Measurements from ENCODE around the gene SECISBP2.

DNA sequence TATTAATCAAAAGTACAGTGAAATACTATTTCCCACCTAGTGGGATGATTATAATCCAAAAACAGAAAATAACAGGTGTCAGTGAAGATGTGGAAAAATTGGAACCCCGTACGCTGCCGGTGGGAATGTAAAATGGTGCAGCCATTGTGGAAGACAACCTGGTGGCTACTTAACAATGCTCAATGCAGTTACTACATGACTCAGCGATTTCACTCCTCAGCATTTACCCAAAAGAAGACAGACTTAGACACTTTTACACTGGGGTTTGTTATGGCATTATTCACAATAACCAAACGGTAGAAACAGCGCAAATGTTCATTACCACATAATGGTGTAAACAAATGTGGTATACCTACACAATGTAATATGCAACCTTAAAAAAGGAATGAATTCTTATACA lies 23.9 kb downstream of the SECISBP2 start:
- TF ChIP-seq POLR2AphosphoS5 (IDR thresholded peaks at IDR 0.05; ENCODE audit: low read depth, low read length), result no peak
- TF ChIP-seq, protein P1, sequence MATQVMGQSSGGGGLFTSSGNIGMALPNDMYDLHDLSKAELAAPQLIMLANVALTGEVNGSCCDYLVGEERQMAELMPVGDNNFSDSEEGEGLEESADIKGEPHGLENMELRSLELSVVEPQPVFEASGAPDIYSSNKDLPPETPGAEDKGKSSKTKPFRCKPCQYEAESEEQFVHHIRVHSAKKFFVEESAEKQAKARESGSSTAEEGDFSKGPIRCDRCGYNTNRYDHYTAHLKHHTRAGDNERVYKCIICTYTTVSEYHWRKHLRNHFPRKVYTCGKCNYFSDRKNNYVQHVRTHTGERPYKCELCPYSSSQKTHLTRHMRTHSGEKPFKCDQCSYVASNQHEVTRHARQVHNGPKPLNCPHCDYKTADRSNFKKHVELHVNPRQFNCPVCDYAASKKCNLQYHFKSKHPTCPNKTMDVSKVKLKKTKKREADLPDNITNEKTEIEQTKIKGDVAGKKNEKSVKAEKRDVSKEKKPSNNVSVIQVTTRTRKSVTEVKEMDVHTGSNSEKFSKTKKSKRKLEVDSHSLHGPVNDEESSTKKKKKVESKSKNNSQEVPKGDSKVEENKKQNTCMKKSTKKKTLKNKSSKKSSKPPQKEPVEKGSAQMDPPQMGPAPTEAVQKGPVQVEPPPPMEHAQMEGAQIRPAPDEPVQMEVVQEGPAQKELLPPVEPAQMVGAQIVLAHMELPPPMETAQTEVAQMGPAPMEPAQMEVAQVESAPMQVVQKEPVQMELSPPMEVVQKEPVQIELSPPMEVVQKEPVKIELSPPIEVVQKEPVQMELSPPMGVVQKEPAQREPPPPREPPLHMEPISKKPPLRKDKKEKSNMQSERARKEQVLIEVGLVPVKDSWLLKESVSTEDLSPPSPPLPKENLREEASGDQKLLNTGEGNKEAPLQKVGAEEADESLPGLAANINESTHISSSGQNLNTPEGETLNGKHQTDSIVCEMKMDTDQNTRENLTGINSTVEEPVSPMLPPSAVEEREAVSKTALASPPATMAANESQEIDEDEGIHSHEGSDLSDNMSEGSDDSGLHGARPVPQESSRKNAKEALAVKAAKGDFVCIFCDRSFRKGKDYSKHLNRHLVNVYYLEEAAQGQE (IDR thresholded peaks at IDR 0.05; ENCODE audit: insufficient read depth in 1 of 2, low read depth in 2 of 2, low read length in 2 of 2), result no peak
